GM19328 (cell line): ENCODE measurements around the gene MTHFD2L.

Experiments
- ATAC-seq: cut with Tn5 transposase; IDR thresholded peaks from one replicate; pipeline ENCODE4 v1.9.1; 2021; ENCODE audit warnings: mild to moderate bottlenecking, moderate library complexity; ENCODE audit not compliant: unreplicated experiment

Gene MTHFD2L

DNA sequence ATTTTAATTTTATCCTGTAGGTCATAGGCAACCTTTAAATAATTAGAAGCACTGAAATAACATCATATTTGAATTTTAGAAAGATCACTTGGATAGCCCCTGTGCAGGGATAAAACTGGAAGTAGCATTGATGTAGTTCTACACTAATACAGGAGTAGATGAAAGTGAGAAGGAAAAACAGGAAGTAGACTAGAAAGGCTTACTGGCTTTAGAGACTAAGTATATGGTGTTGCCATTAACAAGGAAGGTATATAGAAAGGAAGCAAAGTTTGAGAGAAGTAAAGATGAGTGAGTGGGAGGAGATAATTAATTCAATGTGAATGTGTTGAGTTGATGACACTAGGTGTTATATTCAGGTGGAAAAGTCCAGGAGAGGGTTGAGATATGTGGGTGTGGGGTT lies 77.2 kb downstream of the MTHFD2L start:
- peak; percentile 59 for ATAC-seq

DNA sequence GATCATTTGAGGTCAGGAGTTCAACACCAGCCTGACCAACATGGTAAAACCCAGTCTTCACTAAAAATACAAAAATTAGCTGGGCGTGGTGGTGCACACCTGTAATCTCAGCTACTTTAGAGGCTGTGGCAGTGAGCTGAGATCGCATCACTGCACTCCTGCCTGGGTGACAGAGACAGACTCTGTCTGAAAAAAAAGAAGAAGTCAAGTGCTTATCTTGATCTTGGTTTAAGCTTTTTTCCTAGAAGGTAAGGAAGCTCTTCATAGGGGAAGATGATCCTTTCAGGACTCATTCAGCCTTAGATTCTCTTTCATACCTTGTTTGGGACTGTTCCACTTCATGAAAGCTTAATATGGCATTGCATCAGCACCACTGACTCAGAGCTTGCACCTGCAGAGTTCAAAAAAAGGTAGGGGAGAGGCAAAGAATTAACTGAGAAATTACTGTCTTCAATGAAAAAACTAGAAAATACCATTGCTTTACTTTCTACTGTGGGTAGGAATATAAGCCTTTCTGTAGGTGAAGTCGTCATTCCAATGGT lies 79.6 kb downstream of the MTHFD2L start:
- no peak for ATAC-seq

- ATAC-seq: no peak
These were observed 86.1 kb downstream of the MTHFD2L start for GRCh38 chr4:74244049-74244448.

- ATAC-seq: no peak
These were observed 95.0 kb downstream of the MTHFD2L start for GRCh38 chr4:74252933-74253332.

DNA sequence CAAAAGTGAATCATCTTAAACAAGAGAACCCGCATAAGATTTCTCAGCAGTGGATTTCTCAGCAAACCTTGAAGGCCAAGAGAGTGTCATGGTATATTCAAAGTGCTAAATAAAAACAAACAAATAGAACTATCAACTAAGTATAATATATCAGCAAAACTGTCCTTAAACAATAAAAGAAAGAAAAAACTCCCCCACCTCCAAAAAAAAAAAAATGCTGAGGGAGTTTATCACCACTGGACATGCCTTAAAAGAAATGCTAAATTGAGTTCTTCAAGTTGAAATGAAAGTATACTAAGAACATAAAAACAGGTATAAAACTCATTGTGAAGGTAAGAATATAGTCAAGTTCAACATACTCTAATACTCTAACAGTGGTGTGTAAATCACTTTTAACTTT lies 96.5 kb downstream of the MTHFD2L start:
- no peak for ATAC-seq

- ATAC-seq: no peak
These were observed 97.2 kb downstream of the MTHFD2L start for GRCh38 chr4:74255096-74255495.

DNA sequence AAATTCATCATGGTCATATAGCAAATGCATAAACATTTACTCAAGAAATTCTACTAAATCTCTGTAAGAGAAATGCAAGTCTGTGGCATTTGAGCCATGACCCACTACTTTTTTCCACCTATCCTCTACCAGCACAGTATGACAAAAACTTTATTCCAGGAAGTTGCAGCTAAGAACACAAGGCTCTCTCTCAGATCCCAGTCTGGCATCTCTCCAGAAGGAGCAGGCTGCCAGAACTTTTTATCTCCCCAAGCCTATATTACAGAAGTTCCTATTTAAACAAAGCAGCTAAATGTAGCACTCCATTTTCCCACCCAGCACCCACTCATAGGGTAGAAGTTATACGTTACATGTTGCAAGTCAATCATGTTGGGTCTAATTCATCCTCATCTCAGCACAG lies 101.0 kb downstream of the MTHFD2L start:
- ATAC-seq: no peak

- no peak for ATAC-seq
These were observed 102.1 kb downstream of the MTHFD2L start for GRCh38 chr4:74260036-74260435.

DNA sequence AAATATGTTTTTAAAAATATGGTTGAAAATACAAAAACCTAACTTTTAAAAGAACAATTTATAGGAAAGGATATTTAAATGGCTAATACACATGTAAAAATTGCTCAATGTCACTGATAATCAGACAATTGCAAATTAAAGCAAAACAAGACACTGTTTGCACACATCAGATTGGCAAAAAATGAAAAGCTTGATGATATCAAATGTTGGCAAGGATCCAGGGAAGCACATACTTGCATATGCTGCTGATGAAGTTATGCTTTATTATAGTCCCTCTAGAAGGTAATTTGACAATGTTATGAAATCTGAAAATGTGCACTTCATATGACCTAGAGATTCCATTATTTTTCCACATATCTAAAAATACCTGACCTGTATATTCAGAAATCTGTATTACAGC lies 104.6 kb downstream of the MTHFD2L start:
- no peak for ATAC-seq

GRCh38 chr4:74263551-74263950 lies 105.6 kb downstream of the MTHFD2L start:
- ATAC-seq: no peak

- no peak for ATAC-seq
These were observed 108.2 kb downstream of the MTHFD2L start for GRCh38 chr4:74266081-74266480.

GRCh38 chr4:74267998-74268606 lies 110.2 kb downstream of the MTHFD2L start:
- no peak for ATAC-seq

GRCh38 chr4:74268643-74269042 lies 110.7 kb downstream of the MTHFD2L start:
- no peak for ATAC-seq

DNA sequence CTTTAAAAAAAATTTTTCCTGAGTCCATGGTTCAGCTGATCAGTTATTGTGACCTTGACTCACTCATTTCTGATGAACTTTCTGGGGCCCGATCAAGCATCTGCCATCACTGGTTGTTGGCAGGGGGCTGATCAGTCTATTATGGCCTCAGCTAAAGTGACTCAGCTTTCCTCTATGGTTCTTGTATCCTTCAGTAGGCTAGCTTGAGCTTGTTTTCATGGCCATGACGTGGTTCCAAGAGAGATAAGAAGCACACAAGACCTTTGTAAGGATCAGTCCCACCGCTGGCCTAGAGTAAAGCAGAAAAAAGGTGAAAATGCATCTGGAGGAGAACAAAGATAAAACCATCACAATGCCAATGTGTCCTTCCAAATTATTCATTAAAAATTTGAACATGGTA lies 120.6 kb downstream of the MTHFD2L start:
- ATAC-seq: no peak

DNA sequence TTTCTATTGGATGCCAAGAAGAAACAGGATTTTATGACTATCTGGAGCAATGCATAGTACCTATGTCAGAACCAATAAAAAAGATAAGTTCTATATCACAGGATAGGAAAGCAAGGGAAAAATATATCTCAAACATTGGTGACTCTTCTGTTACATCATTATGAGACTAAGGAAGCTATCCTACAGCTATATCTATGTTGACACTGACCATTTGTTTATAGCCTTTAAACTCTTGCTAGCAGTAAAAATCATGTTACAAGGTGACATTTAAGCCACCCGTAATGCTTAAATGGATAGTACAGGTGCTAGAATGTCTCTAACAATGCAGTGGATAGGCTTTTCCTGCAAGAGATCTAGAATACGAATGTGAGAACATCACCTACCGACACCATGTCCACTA lies 121.8 kb downstream of the MTHFD2L start:
- ATAC-seq: no peak

DNA sequence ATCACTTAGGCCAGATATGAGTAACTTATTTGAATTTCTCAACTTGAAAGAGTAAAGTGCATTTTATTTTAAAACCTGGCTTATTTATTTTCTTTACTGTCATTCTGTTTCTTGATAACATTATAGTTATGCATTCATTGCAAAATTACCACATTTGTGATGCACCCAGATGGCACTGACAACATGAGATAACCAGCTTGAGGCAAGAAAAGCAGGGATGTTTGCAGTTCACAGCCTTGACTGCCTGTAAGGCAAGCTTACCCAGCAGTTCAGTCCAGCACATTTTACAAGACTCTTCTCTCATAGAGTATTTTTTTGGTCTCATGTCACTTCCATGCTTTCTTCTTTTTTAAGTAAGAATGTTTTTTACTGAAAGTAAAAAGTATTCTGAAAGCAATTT lies 125.0 kb downstream of the MTHFD2L start:
- no peak for ATAC-seq

GRCh38 chr4:74283614-74284013 lies 125.7 kb downstream of the MTHFD2L start:
- no peak for ATAC-seq

- no peak for ATAC-seq
These were observed 126.1 kb downstream of the MTHFD2L start for GRCh38 chr4:74284053-74284452.

- no peak for ATAC-seq
These were observed 129.2 kb downstream of the MTHFD2L start for GRCh38 chr4:74287164-74287563.

DNA sequence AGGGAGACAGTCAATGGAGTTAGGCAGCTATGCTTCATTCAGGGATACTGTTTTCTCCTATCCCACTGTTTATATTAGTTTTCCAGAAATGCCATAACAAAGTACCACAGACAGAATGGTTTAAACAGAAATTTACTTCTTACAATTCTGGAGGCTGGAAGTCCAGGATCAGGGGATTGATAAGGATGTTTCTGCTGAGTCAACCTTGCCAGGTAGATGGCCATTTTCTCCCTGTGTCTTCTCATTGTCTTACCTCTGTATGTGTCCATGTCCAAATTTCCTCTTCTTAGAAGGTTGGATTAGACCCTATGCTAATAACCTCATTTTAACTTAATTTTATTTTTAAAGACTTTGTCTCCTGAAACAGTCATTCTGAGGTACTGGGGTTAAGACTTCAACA lies 129.9 kb downstream of the MTHFD2L start:
- ATAC-seq: no peak

DNA sequence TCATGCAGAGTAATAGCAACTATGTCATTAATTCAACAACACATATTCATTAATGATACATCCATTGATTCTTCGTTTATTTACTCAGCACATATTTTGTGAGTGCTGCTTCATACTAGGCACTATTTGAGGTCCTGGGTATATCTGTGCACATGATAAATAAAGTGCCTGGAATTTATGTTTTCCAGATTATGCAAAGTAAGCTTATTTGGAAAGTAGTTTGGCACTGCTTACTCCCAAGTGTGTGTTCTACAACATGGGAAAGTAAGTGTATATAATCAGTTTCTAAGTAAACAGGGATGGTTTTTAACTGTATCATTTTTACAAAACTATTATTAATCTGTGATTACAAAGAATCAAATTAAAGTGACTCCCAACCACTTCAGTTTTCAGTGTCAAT lies 133.6 kb downstream of the MTHFD2L start:
- ATAC-seq: no peak

- no peak for ATAC-seq
These were observed 134.4 kb downstream of the MTHFD2L start for GRCh38 chr4:74292111-74292870.
